ENCODE results near the gene NFKB1.
"Not testable (repeated sequence)": the region's sequence is repeated elsewhere in the genome, so short reads cannot be mapped to it uniquely, and the experiment has no call there.

Gene NFKB1

GRCh38 chr4:102483120-102483519, 18.0 kb upstream of the NFKB1 start:
- TF ChIP-seq GATA1 (IDR thresholded peaks at IDR 0.05; ENCODE audit: low read depth, low read length) (no peak), POLR2A (IDR thresholded peaks at IDR 0.05; ENCODE audit: low read length) (no peak)
- DNase-seq = no peak

DNA sequence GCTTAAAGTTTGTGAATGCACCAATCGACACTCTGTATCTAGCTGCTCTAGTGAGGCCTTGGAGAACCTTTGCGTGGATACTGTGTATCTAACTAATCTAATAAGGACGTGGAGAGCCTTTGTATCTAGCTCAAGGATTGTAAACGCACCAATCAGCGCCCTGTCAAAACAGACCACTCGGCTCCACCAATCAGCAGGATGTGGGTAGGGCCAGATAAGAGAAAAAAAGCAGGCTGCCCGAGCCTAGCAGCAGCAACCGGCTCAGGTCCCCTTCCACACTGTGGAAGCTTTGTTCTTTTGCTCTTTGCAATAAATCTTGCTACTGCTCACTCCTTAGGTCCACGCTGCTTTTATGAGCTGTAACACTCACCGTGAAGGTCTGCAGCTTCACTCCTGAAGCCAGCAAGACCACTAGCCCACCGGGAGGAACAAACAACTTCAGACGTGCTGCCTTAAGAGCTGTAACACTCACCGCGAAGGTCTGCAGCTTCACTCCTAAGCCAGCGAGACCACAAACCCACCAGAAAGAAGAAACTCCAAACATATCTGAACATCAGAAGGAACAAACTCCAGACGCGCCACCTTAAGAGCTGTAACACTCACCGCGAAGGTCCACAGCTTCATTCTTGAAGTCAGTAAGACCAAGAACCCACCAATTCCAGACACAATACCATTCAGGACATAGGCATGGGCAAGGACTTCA, 17.0 kb upstream of the NFKB1 start:
- not testable (repeated sequence) for DNase-seq

GRCh38 chr4:102492531-102493241, 8.5 kb upstream of the NFKB1 start:
- TF ChIP-seq GATA1 (IDR thresholded peaks at IDR 0.05; ENCODE audit: low read depth, low read length) = no peak
- no peak for TF ChIP-seq POLR2A (IDR thresholded peaks at IDR 0.05; ENCODE audit: low read length)

GRCh38 chr4:102493257-102493656, 7.9 kb upstream of the NFKB1 start:
- TF ChIP-seq POLR2A (IDR thresholded peaks at IDR 0.05; ENCODE audit: low read length) (no peak), GATA1 (IDR thresholded peaks at IDR 0.05; ENCODE audit: low read depth, low read length) (no peak)
- DNase-seq = no peak

More at GRCh38 chr4:102492531-102493241, 8.5 kb upstream of the NFKB1 start:
- no peak for DNase-seq

DNA sequence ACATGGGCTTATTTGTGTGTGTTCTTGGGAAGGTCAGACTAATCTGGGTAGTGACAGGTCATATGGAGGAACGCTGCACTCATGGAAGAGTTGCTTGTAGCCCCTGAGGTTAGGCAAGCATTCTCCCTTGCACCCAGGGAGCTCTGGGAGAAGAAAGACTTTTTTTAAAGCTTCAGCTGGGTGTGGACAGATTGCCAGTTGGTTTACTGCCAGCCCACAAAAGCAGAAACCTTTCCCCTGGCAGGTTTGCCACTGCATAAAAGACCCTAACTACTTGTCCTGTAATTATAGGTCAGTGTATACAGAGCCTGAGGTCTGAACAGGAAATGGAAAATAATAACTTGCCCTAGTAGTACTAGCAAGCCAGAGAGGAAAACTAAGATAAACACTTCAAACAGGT, 7.4 kb upstream of the NFKB1 start:
- DNase-seq = peak in 1 of 2 experiments; percentile 15
- TF ChIP-seq POLR2A (IDR thresholded peaks at IDR 0.05; ENCODE audit: low read length) (no peak), GATA1 (IDR thresholded peaks at IDR 0.05; ENCODE audit: low read depth, low read length) (no peak)

DNA sequence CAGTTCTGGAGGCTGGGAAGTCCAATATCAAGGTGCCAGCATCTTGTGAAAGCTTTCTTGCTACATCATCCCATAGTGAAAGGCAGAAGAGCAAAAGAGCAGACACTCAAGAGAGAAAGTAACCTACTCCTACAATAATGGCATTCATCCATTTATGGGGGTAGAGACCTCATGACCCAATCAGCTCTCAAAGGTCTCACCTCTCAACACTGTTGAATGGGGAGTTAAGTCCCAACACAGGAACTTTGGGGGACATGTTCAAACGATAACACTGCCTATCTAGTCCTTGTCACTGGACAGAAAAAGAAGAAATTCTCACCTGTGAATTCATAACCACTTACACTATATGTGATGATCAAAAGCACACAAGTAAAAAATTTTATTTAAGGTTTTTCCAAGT, 6.6 kb upstream of the NFKB1 start:
- DNase-seq = no peak
- TF ChIP-seq POLR2A (IDR thresholded peaks at IDR 0.05; ENCODE audit: low read length) (no peak), GATA1 (IDR thresholded peaks at IDR 0.05; ENCODE audit: low read depth, low read length) (no peak)

DNA sequence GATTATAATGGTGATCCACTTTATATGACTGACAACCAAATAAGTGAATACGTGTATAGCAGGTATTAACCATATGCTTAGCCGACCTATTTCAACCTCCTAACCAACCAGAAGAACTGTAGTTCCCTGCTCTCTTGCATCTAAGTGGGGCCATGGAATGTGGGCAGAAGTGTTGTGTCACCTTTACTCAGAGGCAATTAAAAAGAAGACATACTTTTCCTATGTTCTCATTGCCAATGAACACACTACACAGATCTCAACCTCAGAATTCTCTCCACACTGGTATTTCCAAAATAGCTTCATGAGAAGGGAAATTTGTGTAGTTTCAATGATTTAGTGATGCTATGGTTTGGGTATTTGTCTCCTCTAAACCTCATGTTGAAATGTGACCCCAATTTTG, 3.2 kb upstream of the NFKB1 start:
- DNase-seq = no peak
- TF ChIP-seq GATA1 (IDR thresholded peaks at IDR 0.05; ENCODE audit: low read depth, low read length) (no peak), POLR2A (IDR thresholded peaks at IDR 0.05; ENCODE audit: low read length) (no peak)

GRCh38 chr4:102500352-102500695, 835 bp upstream of the NFKB1 start:
- peak; percentile 49 for DNase-seq
- no peak for TF ChIP-seq POLR2A (IDR thresholded peaks at IDR 0.05; ENCODE audit: low read length)
- no peak for TF ChIP-seq GATA1 (IDR thresholded peaks at IDR 0.05; ENCODE audit: low read depth, low read length)

GRCh38 chr4:102501447-102501696, 213 bp downstream of the NFKB1 start:
- TF ChIP-seq GATA1 (IDR thresholded peaks at IDR 0.05; ENCODE audit: low read depth, low read length) (no peak), POLR2A (IDR thresholded peaks at IDR 0.05; ENCODE audit: low read length) (no peak)
- peak; percentile 78 to 83 for DNase-seq

DNA sequence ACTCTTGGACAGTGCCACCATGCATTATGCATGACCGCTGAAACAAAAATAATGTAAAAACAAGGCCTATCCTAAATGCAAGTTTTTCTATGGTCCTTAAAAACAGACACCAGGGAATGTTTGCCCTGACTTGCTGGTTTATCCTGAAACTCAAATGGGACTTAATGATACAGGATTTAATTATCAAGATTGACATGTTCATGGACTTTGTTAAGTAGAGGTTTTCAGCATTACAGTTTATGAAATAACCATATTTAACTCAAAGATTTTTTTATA, 1.3 kb downstream of the NFKB1 start:
- no peak for DNase-seq
- TF ChIP-seq POLR2A (IDR thresholded peaks at IDR 0.05; ENCODE audit: low read length) (no peak), GATA1 (IDR thresholded peaks at IDR 0.05; ENCODE audit: low read depth, low read length) (no peak)

- no peak for TF ChIP-seq POLR2A (IDR thresholded peaks at IDR 0.05; ENCODE audit: low read length)
- TF ChIP-seq GATA1 (IDR thresholded peaks at IDR 0.05; ENCODE audit: low read depth, low read length) = no peak
- peak; percentile 15 to 33 for DNase-seq
Measured at GRCh38 chr4:102503301-102503746, 2.2 kb downstream of the NFKB1 start.

DNA sequence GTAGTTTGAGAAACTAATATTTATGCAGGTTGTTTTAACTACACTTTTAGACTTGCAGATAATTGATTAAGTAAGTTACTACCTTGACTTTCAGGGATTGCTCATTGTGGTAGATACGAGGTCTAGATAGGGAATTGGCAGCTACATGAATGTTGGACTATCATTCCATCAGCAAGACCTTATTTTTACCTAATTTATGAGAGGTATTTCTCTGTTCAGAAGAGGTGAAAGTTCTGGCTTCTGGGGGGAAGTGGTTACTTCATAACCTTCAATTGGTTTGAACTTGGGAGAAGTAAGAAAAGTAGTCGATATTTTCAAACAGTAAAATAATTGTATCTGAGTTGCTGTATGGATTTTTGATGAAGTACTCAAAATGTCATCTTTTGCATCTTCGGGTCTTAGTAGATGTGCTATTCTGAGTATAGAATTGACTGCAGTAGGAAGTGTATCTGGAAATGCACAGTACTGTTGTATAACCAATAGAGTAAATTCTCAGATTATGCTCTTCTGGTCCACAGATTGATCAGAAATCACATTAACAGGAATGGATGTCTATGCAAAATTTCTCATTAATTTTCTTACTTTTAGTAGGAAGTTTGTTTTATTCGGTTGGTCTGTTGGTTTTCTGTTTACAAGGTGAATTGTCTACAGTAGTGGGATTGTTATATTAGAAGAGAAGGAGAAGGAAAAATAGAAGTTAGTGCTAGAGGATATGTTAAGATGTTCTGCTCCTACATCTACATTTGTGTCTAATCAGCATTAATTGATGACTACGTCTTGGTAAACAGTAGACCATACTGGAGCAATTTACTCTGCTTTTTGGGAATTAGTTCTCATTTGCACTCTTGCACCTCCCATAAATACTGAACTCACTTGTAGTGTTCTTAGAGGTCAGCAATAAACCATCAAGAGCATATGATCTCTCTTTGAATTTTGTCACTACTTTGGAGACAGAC, 3.0 kb downstream of the NFKB1 start:
- TF ChIP-seq GATA1 (IDR thresholded peaks at IDR 0.05; ENCODE audit: low read depth, low read length) (no peak), POLR2A (IDR thresholded peaks at IDR 0.05; ENCODE audit: low read length) (no peak)
- peak; percentile 19 to 27 for DNase-seq

DNA sequence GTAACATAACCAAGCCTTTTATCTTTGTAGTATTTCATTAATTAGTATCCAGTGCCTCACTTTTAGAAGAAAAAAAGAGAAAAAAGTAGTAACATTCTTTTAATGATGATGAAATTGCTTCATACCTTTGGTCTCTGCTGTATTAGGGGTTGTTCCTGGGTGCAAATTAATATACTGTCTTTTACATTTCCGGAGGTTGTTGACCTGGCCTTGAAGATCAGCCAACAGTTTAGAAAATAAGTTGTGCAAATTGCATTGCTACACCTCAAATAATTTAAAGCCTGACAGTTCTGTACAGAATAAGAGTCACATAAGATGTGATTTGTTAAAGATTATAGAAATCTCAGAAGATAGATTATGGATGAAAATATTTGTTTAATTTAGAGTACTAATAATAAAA, 3.8 kb downstream of the NFKB1 start:
- TF ChIP-seq POLR2A (IDR thresholded peaks at IDR 0.05; ENCODE audit: low read length) (no peak), GATA1 (IDR thresholded peaks at IDR 0.05; ENCODE audit: low read depth, low read length) (no peak)
- no peak for DNase-seq

DNA sequence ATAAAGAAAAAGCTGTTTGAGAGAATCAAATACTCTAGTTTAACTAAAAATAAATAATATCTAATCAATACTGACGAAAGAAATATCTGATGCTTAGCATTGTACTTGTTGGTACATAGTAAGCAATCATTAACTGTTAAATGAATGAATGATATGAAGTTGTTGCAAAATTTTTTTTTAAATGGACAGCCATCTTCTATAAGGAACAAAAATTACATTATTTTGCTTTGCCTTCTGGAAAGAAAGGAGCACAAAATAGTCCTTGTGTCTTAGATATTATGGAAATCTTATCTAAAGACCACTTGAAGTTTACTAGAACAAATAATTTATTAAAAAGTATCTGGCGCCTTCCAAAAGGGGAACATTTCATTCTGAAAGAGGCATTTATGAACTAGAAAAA, 4.5 kb downstream of the NFKB1 start:
- TF ChIP-seq POLR2A (IDR thresholded peaks at IDR 0.05; ENCODE audit: low read length) (no peak), GATA1 (IDR thresholded peaks at IDR 0.05; ENCODE audit: low read depth, low read length) (no peak)
- DNase-seq = no peak

DNA sequence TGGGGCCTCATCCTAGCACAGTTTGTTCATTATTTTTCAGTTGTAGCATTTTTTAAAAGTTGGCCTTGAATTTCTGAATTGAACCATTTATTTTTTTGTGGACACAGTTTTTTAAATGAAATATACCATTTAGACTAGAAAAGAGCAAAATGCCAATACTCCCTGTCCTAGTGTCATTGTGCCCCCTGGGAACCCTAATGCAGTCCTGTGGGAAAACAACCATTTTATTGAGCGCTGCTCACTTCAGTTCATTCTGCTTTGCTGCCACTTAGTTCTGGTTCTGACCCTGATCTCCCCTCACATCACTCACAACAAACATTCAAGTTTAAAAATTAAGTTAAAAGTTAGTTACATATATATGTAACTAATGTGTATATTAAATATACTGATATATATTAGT, 5.4 kb downstream of the NFKB1 start:
- TF ChIP-seq POLR2A (IDR thresholded peaks at IDR 0.05; ENCODE audit: low read length) (no peak), GATA1 (IDR thresholded peaks at IDR 0.05; ENCODE audit: low read depth, low read length) (no peak)
- DNase-seq = no peak

All from erythroblast (primary cell).